ENCODE results near the gene BCAT1. TPM values are rescaled to one million over a fixed set of nuclear protein-coding genes. Genes with fewer than 3 reads are reported as not detected.

BCAT1 gene
- total and polyA plus RNA-seq, 2 of the 8 experiments (the other 6 are each of a cell fraction or from before 2014, with no cell fraction given): 19.7 to 263 TPM

- TF ChIP-seq CHD7 (IDR thresholded peaks at IDR 0.05; ENCODE audit: insufficient replicate concordance, low read length) (no peak), NANOG (IDR thresholded peaks at IDR 0.05; ENCODE audit: insufficient read depth, low read depth, low read length, poor library complexity, severe bottlenecking) (no peak), JUN (IDR thresholded peaks at IDR 0.05; ENCODE audit: low read depth, low read length) (no peak), CHD1 (IDR thresholded peaks at IDR 0.05; ENCODE audit: low read depth, low read length) (no peak), ZNF274 (IDR thresholded peaks at IDR 0.05; ENCODE audit: borderline replicate concordance, extremely low read depth, low read length) (no peak), USF2 (IDR thresholded peaks at IDR 0.05; ENCODE audit: low read length) (no peak), RAD21 (IDR thresholded peaks at IDR 0.05 in 1 of 2, conservative IDR thresholded peaks at IDR 0.05 in 1 of 2; ENCODE audit: low read depth in 2 of 2, low read length in 2 of 2) (no peak), KDM4A (IDR thresholded peaks at IDR 0.05; ENCODE audit: low read depth, low read length, severe bottlenecking) (no peak), PHF8 (conservative IDR thresholded peaks at IDR 0.05; ENCODE audit: low read depth, low read length) (no peak), ASH2L (IDR thresholded peaks at IDR 0.05; ENCODE audit: low read length) (no peak)
These were observed 30.3 kb downstream of the BCAT1 start (continued) for GRCh38 chr12:24918596-24918995.

All from H1 (cell line).